Left cardiac atrium (tissue), 4 donors: ENCODE results near the gene C16orf74. TPM values are rescaled to one million over a fixed set of nuclear protein-coding genes. Genes with fewer than 3 reads are reported as not detected.

Experiments used
- ATAC-seq, 2 donors: fragments of 200-7000 bp; cut with Tn5 transposase; one replicate each; pipeline ENCODE4 v1.9.1; 2020; ENCODE audit warnings: mild to moderate bottlenecking in 2 of 2, moderate library complexity in 2 of 2
- DNase-seq: peaks from one replicate; pipeline ENCODE4 v3.0.0-alpha.2; 2020
- intact Hi-C, 2 donors: fragments of 100-400 bp; cut with DNase I; formaldehyde crosslinking; loops; one replicate each; pipeline versions ENCODE4 v1.14.1 to v1.15.1; 2022 to 2023
- total RNA-seq, 2 donors: library from RNA; stranded (reverse); fragmentation: NEBNext Ultra II Directional; extraction: Animal tissue kit (Norgen Biotek cat#: 25700); gene quantifications; one replicate each; pipeline ENCODE4 v1.2.1, GENCODE V29; 2021
- donor health status: DM: no; HTN: yes; CAD: no.
- donor health status: DM: no; HTN: yes; CAD: no; lungs with severe emphysema.
- donor health status: DM: yes; HTN: yes; CAD: no.
- donor health status: Dilated cardiomyopathy.

Gene C16orf74
- total RNA-seq, 2 donors from 2014 or later = 2.3 to 2.6 TPM

DNA sequence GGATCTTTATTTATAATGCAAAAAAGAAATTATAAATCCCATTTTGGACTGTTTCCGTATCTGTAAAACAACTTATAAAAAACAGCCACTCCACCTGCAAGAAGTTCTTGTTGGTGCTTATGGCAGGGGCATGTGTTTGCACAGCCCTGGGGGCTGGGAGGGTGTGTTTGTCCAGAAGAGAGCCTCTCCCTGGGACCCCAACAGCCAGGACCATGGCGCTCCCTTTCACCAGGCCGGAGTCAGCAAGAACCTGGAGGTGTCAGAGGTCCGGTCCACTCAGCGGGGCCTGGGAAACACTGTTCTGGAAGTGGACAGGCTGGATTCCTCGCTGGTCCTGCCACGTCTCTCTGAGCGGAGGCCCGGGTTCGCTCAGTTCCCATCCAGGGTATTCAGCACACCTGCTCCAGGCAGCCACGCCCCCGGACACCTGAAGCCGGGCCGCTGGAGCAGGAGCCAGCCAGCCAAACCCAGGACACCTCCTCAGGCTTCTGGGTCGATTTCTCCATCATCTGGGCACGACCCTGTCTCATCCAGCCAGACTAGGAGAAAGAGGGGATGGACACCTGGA lies 43.3 kb downstream of the C16orf74 start:
- ATAC-seq (no peak), DNase-seq (no peak)
- intact Hi-C loops = no loop called here

DNA sequence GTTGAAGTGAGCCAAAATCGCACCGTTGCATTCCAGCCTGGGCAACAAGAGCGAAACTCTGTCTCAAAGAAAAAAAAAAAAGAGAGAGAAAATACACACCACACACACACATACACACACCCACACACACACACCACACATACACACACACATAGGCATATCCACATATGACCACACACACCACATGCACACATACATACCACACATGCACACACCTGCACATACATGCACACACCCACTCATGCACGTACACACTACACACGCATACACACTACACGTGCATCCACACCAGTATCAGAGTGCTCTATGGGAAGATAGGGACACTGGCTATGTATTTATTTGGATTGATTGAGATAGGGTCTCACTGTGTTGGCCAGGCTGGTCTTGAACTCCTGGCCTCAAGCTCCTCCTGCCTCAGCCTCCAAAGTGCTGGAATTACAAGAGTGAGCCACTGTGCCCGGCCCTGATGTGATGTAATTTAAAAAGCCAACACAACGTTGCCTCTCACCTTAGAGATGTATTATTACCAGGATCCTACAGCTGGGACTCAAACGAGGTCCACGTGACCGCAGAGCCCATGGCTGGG lies 44.4 kb downstream of the C16orf74 start:
- intact Hi-C loops = no loop called here
- no peak for DNase-seq
- no peak for ATAC-seq

DNA sequence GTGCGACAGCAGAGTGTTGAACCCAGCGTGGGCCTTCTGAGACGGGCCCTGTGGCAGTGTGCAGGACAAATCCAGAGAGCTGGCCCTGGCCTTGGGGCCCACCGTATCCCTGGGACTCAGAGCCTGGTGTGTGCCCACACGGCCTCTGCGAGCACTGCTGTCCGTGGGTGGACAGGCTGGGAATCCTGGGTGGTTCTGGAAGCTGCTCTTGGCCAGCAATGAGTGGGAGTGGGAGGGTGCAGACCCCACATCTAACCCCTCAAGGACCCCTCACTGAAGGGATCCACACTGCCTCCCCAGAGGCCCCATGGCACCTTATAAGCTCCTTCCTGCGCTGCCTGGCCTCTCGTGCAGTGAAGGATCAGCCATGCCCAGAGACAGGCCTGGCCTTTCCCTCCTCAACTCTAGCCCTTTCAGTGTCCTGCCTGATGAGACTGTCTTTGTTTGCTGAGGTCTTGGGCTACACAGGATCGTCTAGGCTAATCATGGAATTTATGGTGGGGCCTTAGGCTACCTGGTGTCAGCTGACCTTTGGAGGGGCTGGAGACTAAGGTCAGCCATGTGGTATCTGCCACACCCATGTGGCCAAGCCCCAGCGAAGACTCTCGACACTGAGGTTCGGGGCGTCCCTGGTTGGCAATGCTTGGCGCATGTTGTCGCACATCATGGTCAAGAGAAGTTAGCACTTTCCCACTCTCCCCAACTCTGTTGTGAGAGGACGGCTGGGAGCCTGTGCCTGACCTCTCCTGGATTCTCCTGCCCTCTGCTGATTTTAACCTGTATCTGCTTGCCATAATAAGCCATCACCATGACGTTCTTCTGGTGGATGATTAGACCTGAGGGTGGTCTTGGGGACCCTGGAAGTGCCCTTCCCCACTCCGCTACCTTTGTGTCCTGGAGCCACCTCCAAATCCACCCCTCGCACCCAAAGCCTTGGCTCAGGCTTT lies 45.7 kb downstream of the C16orf74 start:
- DNase-seq (no peak), ATAC-seq (no peak)
- intact Hi-C loops = no loop called here

DNA sequence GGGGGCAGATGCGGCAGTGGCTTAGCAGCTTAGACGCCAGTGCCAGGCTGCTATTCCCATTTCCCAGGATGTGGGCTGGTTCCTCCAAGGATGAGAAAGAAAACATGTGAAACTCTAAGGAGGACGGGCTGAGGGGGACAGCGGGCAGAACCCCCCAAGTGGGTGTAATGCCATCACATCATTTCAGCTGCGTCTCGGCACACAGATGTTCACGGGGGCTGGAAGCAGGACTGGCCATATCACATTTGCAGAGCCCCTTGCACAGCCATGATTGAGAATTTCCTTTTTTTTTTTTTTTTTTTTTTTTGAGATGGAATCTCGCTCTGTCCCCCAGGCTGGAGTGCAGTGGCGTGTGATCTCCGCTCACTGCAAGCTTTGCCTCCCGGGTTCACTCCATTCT lies 46.9 kb downstream of the C16orf74 start:
- ATAC-seq = no peak
- intact Hi-C loops = no loop called here
- no peak for DNase-seq

DNA sequence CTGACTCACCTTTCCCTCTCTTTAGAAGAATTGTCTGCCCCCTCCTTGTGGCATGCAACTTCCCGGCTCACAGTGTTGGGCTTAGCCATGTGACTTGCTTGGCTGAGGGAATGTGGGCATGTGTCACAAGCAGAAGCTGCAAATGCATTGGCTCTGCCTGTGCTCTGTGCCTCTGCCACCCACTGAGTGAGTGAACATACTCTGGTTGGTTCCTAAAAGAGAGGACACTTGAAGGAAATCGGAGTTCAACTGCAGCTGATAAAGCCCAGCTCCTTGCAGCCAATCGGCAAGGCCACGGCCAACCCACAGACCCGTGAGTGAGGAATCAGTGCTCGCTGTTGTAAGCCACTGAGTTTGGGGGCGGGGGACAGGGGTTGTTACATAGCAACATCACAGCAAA lies 51.3 kb downstream of the C16orf74 start:
- intact Hi-C loops = no loop called here
- no peak for DNase-seq
- peak; percentile 79 to 87 for ATAC-seq

DNA sequence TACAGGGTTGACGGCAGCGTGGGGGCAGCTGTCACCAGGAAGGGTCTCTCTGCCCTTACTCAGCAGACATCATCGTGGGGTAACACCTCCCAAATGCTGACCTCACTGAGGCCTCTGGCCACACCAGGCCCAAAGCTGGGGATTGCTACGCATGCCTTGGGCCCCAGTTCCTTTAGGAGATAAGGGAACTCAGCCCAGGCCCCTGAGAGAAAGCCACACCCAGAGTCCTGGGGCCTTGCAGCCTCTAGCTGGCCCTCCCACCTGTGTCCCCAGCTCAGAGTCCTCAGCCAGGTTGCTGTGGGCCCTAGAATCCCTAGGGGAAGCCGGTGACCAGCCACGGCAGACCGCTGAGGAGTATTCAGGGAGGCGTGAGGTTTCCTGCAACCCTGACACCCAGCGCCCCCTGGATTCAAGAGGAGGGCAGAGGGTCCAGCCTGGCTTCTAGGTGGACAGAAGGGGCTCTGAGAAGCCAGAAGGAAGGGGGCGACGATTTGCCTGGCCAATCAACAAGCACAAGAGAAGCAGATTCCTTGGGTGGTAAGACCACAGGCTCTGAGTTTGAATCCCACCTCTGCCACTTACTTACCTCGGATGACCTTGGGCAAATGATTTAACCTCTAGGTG lies 51.8 kb downstream of the C16orf74 start:
- DNase-seq = no peak
- intact Hi-C loops = no loop called here
- ATAC-seq = peak in 1 of 2 donors; percentile 4

GRCh38 chr16:85698459-85698891 lies 52.4 kb downstream of the C16orf74 start:
- intact Hi-C loops = no loop called here
- ATAC-seq (no peak), DNase-seq (no peak)

GRCh38 chr16:85697431-85697830 lies 53.5 kb downstream of the C16orf74 start:
- DNase-seq = no peak
- ATAC-seq = no peak
- intact Hi-C loops = no loop called here

- intact Hi-C loops = no loop called here
- DNase-seq (no peak), ATAC-seq (no peak)
Observed at GRCh38 chr16:85696781-85697180, 54.1 kb downstream of the C16orf74 start.

DNA sequence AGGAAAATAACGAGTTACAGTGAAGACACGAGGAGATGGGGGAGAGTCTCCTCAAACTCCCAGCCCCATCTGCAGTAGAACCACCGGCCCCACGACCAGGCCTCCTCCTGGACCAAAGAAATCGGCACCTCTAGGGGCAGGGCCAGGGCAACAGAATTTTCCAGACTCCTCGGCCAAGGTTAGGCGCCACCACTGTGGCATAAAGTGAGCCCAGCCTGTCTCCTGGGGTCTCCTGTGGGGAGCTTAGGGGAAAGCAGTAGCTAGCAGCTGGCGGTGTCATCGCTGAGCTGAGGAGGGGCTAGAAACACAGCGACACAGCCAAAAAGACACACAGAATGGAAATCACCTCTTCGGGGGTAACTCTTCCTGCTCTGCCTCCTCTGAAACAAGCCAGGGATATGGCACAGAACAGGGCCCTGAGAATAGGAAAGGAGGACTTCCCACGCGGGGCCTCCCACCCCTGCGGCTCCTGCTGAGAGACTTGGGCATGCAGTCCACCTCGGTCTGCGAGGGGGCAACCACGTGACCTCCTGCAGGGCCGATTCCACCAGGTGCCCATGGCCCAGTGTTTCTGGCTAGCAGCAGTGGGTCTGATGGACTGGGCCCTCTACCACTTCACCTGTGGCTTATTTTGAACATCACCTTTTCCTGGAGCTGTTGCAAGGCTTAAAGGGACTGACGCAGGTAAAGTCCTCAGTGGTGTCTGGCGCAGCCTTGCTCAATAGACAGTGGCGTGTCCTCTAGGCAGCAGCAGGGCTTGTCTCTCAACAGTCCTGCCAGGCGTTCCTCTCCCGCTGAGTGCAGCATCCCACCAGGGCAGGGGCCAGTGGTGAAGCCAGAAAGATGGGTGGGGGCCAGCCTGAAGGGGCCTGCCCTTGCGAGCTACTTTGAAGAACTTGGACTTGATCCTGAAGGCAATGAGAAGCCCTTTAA lies 55.4 kb downstream of the C16orf74 start:
- intact Hi-C loops = no loop called here
- no peak for ATAC-seq

GRCh38 chr16:85690469-85691064 lies 60.3 kb downstream of the C16orf74 start:
- intact Hi-C loops = no loop called here
- DNase-seq = no peak
- no peak for ATAC-seq

More for the DNA sequence above, 55.4 kb downstream of the C16orf74 start:
- DNase-seq = no peak

- DNase-seq (no peak), ATAC-seq (no peak)
- intact Hi-C loops = no loop called here
Observed at GRCh38 chr16:85689950-85690320, 61.0 kb downstream of the C16orf74 start.

GRCh38 chr16:85689285-85689949 lies 61.5 kb downstream of the C16orf74 start:
- intact Hi-C loops = no loop called here
- ATAC-seq = no peak
- DNase-seq = no peak

DNA sequence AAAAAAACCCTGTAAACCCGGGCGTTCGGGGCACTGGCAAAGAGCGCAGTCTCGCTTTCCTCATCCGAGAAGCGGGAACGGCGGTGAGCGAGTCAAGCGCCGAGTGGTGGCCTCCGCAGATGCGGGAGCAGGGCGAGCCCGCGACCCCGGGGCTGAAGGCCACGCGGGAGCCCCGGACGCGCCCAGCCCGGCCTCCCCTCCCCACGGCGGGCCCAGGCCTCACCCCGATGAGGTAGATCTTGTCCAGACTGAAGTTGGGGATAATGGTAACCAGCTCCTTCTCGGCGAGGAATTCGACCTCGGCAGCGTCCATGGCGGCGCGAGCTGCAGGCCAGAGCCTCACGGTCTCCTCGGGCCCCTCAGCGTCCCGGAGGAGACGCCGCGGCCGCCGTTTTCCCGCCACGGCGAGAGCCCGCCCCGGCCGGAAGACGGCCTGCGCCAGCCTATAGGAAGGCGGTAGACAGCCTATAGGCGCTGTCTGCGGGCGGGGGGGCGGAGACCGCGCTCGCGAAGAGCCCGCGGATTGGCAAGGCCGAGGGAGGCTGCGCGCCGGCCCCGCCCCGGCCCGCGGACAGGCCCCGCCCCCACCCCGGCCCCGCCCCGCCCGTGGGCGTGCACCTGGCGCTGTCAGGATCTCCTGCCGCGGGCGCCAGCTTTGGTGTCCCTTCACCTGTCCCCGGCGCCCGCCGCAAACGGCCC lies 62.2 kb downstream of the C16orf74 start, which contains the start of gene GINS2:
TSS of gene GINS2 (minus strand) at position 369 of the 699 bp plus-strand sequence. CDS start at position 313, 56 bp downstream.
- intact Hi-C loops = no loop called here
- peak; percentile 93 for DNase-seq
- ATAC-seq = peak; percentile 100

- intact Hi-C loops = no loop called here
- DNase-seq (no peak), ATAC-seq (no peak)
Observed at GRCh38 chr16:85687651-85688471, 63.0 kb downstream of the C16orf74 start.

DNA sequence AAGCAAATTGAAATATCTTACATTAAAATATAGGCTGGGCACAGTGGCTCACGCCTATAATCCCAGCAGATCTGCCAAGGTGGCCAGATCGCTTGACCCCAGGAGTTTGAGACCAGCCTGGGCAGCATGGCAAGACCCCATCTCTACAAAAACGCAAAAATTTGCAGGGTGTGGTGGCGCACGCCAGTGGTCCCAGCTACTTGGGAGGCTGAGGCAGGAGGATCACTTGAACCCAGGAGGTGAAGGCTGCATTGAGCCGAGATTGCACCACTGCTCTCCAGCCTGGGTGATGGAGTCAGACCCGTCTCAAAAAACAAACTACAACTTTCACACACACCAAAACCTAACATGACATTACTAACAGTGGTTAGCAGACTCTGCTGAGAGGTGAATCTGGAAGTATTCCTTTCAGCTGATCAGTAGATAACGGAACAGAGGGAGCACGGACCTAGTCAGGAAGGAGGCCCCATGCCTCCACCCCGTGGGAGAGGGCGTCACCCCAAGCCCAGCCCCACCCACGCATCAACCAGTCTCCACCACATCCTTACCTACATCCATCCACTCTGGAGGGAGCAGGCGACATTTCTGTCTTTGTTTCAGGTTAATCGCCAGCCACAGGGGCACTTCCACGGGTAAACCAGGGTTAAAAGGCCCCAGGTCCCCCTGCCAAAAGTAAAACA lies 63.8 kb downstream of the C16orf74 start:
- intact Hi-C loops = no loop called here
- DNase-seq (no peak), ATAC-seq (no peak)
